DND-41 (cell line): Measurements from ENCODE around the gene CSAD.

ENCODE experiments used
- ATAC-seq: fragments of 200-7000 bp; cut with Tn5 transposase; 3 replicates; pipeline ENCODE4 v1.9.1; 2021; ENCODE audit warnings: low read depth; ENCODE audit not compliant: insufficient read depth
- DNase-seq: peaks from one replicate; pipeline ENCODE4 v3.0.0-alpha.2; 2020
- H2AFZ ChIP-seq: 2 replicates; pipeline ENCODE4 v1.6.0; 2012; ENCODE audit warnings: low read depth, low read length
- H3K27ac ChIP-seq: 2 replicates; pipeline ENCODE4 v1.5.1; 2012; ENCODE audit warnings: low read length, inconsistent platforms
- H3K27me3 ChIP-seq: fragments of 200-600 bp; sonication (generic); 2 replicates; pipeline ENCODE4 v1.6.0; 2012; ENCODE audit warnings: low read length, mild to moderate bottlenecking, inconsistent platforms; ENCODE audit not compliant: insufficient read depth, poor library complexity
- H3K36me3 ChIP-seq: 2 replicates; pipeline ENCODE4 v1.5.1; 2012; ENCODE audit warnings: low read length, inconsistent platforms; ENCODE audit not compliant: insufficient read depth
- H3K4me1 ChIP-seq: 2 replicates; pipeline ENCODE4 v1.5.1; 2012; ENCODE audit warnings: mild to moderate bottlenecking, low read length; ENCODE audit not compliant: insufficient read depth
- H3K4me2 ChIP-seq: 2 replicates; pipeline ENCODE4 v1.6.0; 2012; ENCODE audit warnings: mild to moderate bottlenecking, moderate library complexity, low read length, inconsistent platforms; ENCODE audit not compliant: insufficient read depth
- H3K4me3 ChIP-seq, 2 experiments: fragments of 200-600 bp in 1 of 2; shearing (Covaris generic) in 1 of 2; 2 replicates each; pipeline ENCODE4 v1.5.1; 2012 to 2016; ENCODE audit warnings: inconsistent platforms in 2 of 2, low read length in 2 of 2, mild to moderate bottlenecking in 2 of 2, low read depth in 1 of 2, moderate library complexity in 1 of 2
- H3K79me2 ChIP-seq: 2 replicates; pipeline ENCODE4 v1.6.0; 2012; ENCODE audit warnings: low read length, inconsistent platforms; ENCODE audit not compliant: insufficient read depth
- H3K9ac ChIP-seq: 2 replicates; pipeline ENCODE4 v1.6.0; 2012; ENCODE audit warnings: low read depth, mild to moderate bottlenecking, inconsistent platforms, low read length, moderate library complexity
- H3K9me3 ChIP-seq: 2 replicates; pipeline ENCODE4 v1.5.1; 2012; ENCODE audit warnings: low read length, moderate library complexity, mild to moderate bottlenecking, inconsistent platforms; ENCODE audit not compliant: insufficient read depth, severe bottlenecking
- H4K20me1 ChIP-seq: 2 replicates; pipeline ENCODE4 v1.6.0; 2012; ENCODE audit warnings: low read length; ENCODE audit not compliant: insufficient read depth
- CTCF ChIP-seq: IDR thresholded peaks from 2 replicates; pipeline ENCODE4 v1.5.1; 2012; ENCODE audit warnings: borderline replicate concordance, low read length, moderate library complexity, mild to moderate bottlenecking; ENCODE audit not compliant: poor library complexity, severe bottlenecking; ENCODE audit errors: extremely low read depth
- EZH2 ChIP-seq: IDR thresholded peaks from 3 replicates; pipeline ENCODE4 v1.6.1; 2012; ENCODE audit warnings: borderline replicate concordance, low read depth, mild to moderate bottlenecking, moderate library complexity, low read length, inconsistent platforms; ENCODE audit not compliant: severe bottlenecking

CSAD gene

DNA sequence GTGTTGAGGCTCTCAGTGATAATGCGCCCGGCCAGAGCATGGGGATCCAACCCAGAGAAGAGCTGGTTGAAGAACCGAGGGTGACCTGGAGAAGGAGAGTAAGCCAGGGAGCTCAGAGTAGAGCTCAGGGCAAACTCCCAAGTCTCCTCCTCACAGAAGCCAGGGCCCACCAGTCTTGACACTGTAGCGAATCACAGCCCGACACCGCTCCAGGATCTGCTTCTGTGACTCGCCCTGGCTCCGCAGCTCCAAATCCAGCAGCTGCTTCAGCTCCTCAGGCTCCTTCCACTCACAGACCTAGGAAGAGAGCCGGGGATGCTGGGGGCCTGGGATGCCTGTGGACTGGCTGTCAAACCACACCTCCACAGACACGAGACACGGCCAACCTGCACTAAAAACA is 8.4 kb downstream of the CSAD start:
- Histone ChIP-seq H3K27me3 (no peaks in the 10 kb centered on the region), H3K4me1 (no peaks in the 10 kb centered on the region), H3K36me3 (no peaks in the 10 kb centered on the region), H3K9me3 (no peaks in the 10 kb centered on the region), H3K27ac (no peak overlapping the region), H3K4me3 (no peak overlapping the region), H3K4me2 (no peak overlapping the region), H2AFZ (no peak overlapping the region), H4K20me1 (no peaks in the 10 kb centered on the region), H3K79me2 (no peaks in the 10 kb centered on the region), H3K9ac (no peak overlapping the region)
- DNase-seq (no peak), ATAC-seq (no peak)
- TF ChIP-seq CTCF (no peak), EZH2 (no peak)

- TF ChIP-seq CTCF: no peak
- TF ChIP-seq EZH2: no peak
- Histone ChIP-seq H3K4me3 (no peak overlapping the region), H3K9ac (no peak overlapping the region), H3K27me3 (no peaks in the 10 kb centered on the region), H4K20me1 (no peaks in the 10 kb centered on the region), H3K79me2 (no peaks in the 10 kb centered on the region), H3K4me1 (no peaks in the 10 kb centered on the region), H3K4me2 (no peak overlapping the region), H2AFZ (no peak overlapping the region), H3K27ac (no peak overlapping the region), H3K36me3 (no peaks in the 10 kb centered on the region), H3K9me3 (no peaks in the 10 kb centered on the region)
- DNase-seq: no peak
- ATAC-seq: no peak
These were observed 8.9 kb downstream of the CSAD start for GRCh38 chr12:53171725-53172329.

- H3K27ac ChIP-seq: no peak overlapping the region
- no peaks in the 10 kb centered on the region for H3K9me3 ChIP-seq
- DNase-seq: no peak
- no peak for ATAC-seq
- no peak overlapping the region for H3K4me3 ChIP-seq
- no peaks in the 10 kb centered on the region for H4K20me1 ChIP-seq
- H3K9ac ChIP-seq: no peak overlapping the region
- H3K4me1 ChIP-seq: no peaks in the 10 kb centered on the region
- H3K27me3 ChIP-seq: no peaks in the 10 kb centered on the region
- no peak overlapping the region for H2AFZ ChIP-seq
- no peak overlapping the region for H3K4me2 ChIP-seq
- no peaks in the 10 kb centered on the region for H3K79me2 ChIP-seq
- TF ChIP-seq CTCF (no peak), EZH2 (no peak)
- no peaks in the 10 kb centered on the region for H3K36me3 ChIP-seq
These were observed 9.6 kb downstream of the CSAD start for GRCh38 chr12:53170876-53171724.
